ENCODE results near the gene FBXW7.
A peak's percentile ranks its signal among the peaks of the same experiment; 100 is the strongest.

Gene FBXW7

GRCh38 chr4:152535903-152536544, at the start of gene FBXW7:
FBXW7 (minus strand) TSS chr4:152536092; CDS start chr4:152411803, 124,289 bp downstream.
- intact Hi-C loops (cut with DNase I; ENCODE audit: low total_unique reads) = no loop called here
- peaks cover 0 to 46% (median 31%) of the 10 kb centered on the region in 4 donors for H3K4me1 ChIP-seq
- peak; percentile 99 for DNase-seq
- H3K27ac ChIP-seq = peak within 1 kb of the TSS; percentile 87 to 92
- H3K27me3 ChIP-seq = no peaks in the 10 kb centered on the region
- peaks cover 0 to 15% (median 6%) of the 10 kb centered on the region in 3 donors for H3K36me3 ChIP-seq
- peaks cover 0 to 3% (median 0%) of the 10 kb centered on the region in 3 donors for H3K9me3 ChIP-seq
- TF ChIP-seq CTCF (IDR thresholded peaks at IDR 0.05) = peak in 1 of 2 experiments; percentile 11
- peak within 1 kb of the TSS; percentile 73 to 80 for H3K4me3 ChIP-seq

- Histone ChIP-seq H3K27ac (no peak overlapping the region), H3K4me3 (no peak overlapping the region), H3K36me3 (no peaks in the 10 kb centered on the region), H3K4me1 (peaks cover 0 to 5% (median 0%) of the 10 kb centered on the region in 4 donors), H3K27me3 (no peaks in the 10 kb centered on the region), H3K9me3 (no peaks in the 10 kb centered on the region)
- DNase-seq = no peak
- no peak for TF ChIP-seq CTCF (IDR thresholded peaks at IDR 0.05)
- intact Hi-C loops (cut with DNase I; ENCODE audit: low total_unique reads) = no loop called here
Measured at GRCh38 chr4:152585023-152585441, 49.1 kb upstream of the FBXW7 start.

GRCh38 chr4:152581536-152582160, 45.8 kb upstream of the FBXW7 start:
- intact Hi-C loops (cut with DNase I; ENCODE audit: low total_unique reads) = no loop called here
- Histone ChIP-seq H3K9me3 (no peaks in the 10 kb centered on the region), H3K4me1 (peaks cover 0 to 5% (median 0%) of the 10 kb centered on the region in 4 donors), H3K4me3 (no peak overlapping the region), H3K27me3 (no peaks in the 10 kb centered on the region), H3K36me3 (no peaks in the 10 kb centered on the region), H3K27ac (no peak overlapping the region)
- DNase-seq = no peak
- no peak for TF ChIP-seq CTCF (IDR thresholded peaks at IDR 0.05)

GRCh38 chr4:152579916-152580315, 44.0 kb upstream of the FBXW7 start:
- H3K36me3 ChIP-seq = no peaks in the 10 kb centered on the region
- no peak overlapping the region for H3K27ac ChIP-seq
- no peak for DNase-seq
- no peak overlapping the region for H3K4me3 ChIP-seq
- TF ChIP-seq CTCF (IDR thresholded peaks at IDR 0.05) = no peak
- no peaks in the 10 kb centered on the region for H3K9me3 ChIP-seq
- H3K4me1 ChIP-seq = peaks cover 0 to 1% (median 0%) of the 10 kb centered on the region in 4 donors
- H3K27me3 ChIP-seq = no peaks in the 10 kb centered on the region
- intact Hi-C loops (cut with DNase I; ENCODE audit: low total_unique reads) = no loop called here

GRCh38 chr4:152579107-152579764, 43.3 kb upstream of the FBXW7 start:
- H3K4me3 ChIP-seq = no peak overlapping the region
- no peak for DNase-seq
- H3K27ac ChIP-seq = no peak overlapping the region
- H3K4me1 ChIP-seq = no peaks in the 10 kb centered on the region
- H3K9me3 ChIP-seq = no peaks in the 10 kb centered on the region
- no peaks in the 10 kb centered on the region for H3K27me3 ChIP-seq
- no peak for TF ChIP-seq CTCF (IDR thresholded peaks at IDR 0.05)
- no peaks in the 10 kb centered on the region for H3K36me3 ChIP-seq
- intact Hi-C loops (cut with DNase I; ENCODE audit: low total_unique reads) = no loop called here
